ENCODE data around the gene RAPGEF1. TPM values are rescaled to one million over a fixed set of nuclear protein-coding genes. Genes with fewer than 3 reads are reported as not detected.

The RAPGEF1 gene
- total and polyA plus RNA-seq, 2 of the 13 experiments (the other 11 are each of a cell fraction or from before 2014, with no cell fraction given): 21.2 to 38.9 TPM

DNA sequence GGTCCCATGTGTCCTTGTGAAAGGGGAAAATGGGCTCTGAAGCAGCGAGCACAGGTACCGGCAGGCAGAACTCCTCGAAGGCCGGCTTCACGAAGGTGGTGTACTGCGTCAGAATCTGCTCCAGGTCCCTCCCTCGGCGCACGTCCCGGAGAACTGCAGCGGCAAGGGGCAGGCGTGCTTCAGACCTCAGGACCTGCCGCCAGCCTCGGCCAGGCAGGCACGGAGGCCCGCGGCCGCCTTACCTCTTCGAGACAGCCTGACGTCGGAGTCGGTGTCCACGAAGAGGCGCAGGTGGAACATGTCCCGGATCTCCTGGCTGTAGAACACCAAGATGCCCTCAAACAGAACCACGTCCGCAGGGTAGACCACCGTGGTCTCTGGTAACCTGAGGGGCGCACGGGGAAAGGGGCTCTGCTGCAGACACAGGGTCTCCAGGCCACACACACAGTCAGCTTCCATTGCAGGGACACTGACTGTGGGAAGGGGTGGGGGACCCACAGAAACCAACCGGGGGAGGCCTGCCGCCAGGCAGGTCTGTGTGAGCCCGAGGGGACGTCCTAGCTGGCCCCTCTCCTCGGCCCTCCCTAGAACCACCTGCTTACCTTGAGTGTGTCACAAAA is 210.9 kb downstream of the RAPGEF1 start:
- ATAC-seq: no peak
- peaks cover 11% of the 10 kb centered on the region for H3K4me1 ChIP-seq (ENCODE audit: insufficient read depth, low read length)
- WGBS (ENCODE audit: low lambda C conversion rate): 98% methylated on average over 31 of the region's 35 CpGs
- no peak overlapping the region for H2AFZ ChIP-seq (ENCODE audit: low read length)
- peaks cover 6% of the 10 kb centered on the region for H3K79me2 ChIP-seq (ENCODE audit: insufficient read depth, low read length)
- no peak overlapping the region for H3K9ac ChIP-seq (ENCODE audit: insufficient read depth, low read depth, low read length)
- FAIRE-seq: no peak
- H3K36me3 ChIP-seq (replicated peaks in 1 of 2; ENCODE audit: control insufficient read depth in 1 of 2, insufficient read depth in 2 of 2, low read length in 2 of 2): peaks cover 9 to 30% of the 10 kb centered on the region in 2 experiments; a peak in 4 of 5 replicates
- no peaks in the 10 kb centered on the region for H4K20me1 ChIP-seq (ENCODE audit: insufficient read depth, low read length)
- BruUV-seq (replicated peaks): no TSS peak
- peaks cover 0 to 4% of the 10 kb centered on the region in 2 experiments; a peak in 1 of 5 replicates for H3K27me3 ChIP-seq (ENCODE audit: control insufficient read depth in 1 of 2, insufficient read depth in 2 of 2, low read length in 2 of 2)
- no peaks in the 10 kb centered on the region for H3K9me3 ChIP-seq (ENCODE audit: low read length)
- H3K4me3 ChIP-seq (replicated peaks in 1 of 3; ENCODE audit: insufficient read depth in 1 of 3, low read depth in 2 of 3, low read length in 3 of 3): peak overlapping the region in 1 of 3 experiments; percentile 78; a peak in 1 of 6 replicates
- intact Hi-C loops (cut with micrococcal nuclease; ENCODE audit: unreplicated experiment) (no loop called here), in situ Hi-C loops (cut with HindIII; ENCODE audit: extremely low pct_ligation_motif_present, low pct_unique_long_range_greater_than_20kb) (no loop called here)
- TF ChIP-seq NR2F2 (IDR thresholded peaks at IDR 0.05; ENCODE audit: borderline replicate concordance, low read depth) (no peak), HHEX (CRISPR knock-in tag; IDR thresholded peaks at IDR 0.05) (no peak), ZNF350 (CRISPR knock-in tag; IDR thresholded peaks at IDR 0.05; ENCODE audit: borderline replicate concordance, low read depth) (no peak), ETV5 (CRISPR knock-in tag; IDR thresholded peaks at IDR 0.05; ENCODE audit: borderline replicate concordance) (no peak), ZSCAN29 (CRISPR knock-in tag; conservative IDR thresholded peaks at IDR 0.05) (no peak), NFATC3 (CRISPR knock-in tag; IDR thresholded peaks at IDR 0.05) (no peak), ZNF563 (CRISPR knock-in tag; IDR thresholded peaks at IDR 0.05) (no peak), MLLT10 (CRISPR knock-in tag; IDR thresholded peaks at IDR 0.05) (no peak), GZF1 (CRISPR knock-in tag; IDR thresholded peaks at IDR 0.05) (no peak), ARNT (IDR thresholded peaks at IDR 0.05) (no peak), RCOR2 (CRISPR knock-in tag; IDR thresholded peaks at IDR 0.05) (no peak)
- TF ChIP-seq, protein P1, sequence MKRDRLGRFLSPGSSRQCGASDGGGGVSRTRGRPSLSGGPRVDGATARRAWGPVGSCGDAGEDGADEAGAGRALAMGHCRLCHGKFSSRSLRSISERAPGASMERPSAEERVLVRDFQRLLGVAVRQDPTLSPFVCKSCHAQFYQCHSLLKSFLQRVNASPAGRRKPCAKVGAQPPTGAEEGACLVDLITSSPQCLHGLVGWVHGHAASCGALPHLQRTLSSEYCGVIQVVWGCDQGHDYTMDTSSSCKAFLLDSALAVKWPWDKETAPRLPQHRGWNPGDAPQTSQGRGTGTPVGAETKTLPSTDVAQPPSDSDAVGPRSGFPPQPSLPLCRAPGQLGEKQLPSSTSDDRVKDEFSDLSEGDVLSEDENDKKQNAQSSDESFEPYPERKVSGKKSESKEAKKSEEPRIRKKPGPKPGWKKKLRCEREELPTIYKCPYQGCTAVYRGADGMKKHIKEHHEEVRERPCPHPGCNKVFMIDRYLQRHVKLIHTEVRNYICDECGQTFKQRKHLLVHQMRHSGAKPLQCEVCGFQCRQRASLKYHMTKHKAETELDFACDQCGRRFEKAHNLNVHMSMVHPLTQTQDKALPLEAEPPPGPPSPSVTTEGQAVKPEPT (CRISPR knock-in tag; IDR thresholded peaks at IDR 0.05; ENCODE audit: low read depth): no peak
- TF ChIP-seq, protein P2, sequence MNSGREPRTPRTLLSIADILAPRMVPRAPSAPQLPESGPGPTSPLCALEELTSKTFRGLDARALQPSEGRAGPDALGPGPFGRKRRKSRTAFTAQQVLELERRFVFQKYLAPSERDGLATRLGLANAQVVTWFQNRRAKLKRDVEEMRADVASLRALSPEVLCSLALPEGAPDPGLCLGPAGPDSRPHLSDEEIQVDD (CRISPR knock-in tag; IDR thresholded peaks at IDR 0.05; ENCODE audit: borderline replicate concordance): no peak
- TF ChIP-seq, protein P3, sequence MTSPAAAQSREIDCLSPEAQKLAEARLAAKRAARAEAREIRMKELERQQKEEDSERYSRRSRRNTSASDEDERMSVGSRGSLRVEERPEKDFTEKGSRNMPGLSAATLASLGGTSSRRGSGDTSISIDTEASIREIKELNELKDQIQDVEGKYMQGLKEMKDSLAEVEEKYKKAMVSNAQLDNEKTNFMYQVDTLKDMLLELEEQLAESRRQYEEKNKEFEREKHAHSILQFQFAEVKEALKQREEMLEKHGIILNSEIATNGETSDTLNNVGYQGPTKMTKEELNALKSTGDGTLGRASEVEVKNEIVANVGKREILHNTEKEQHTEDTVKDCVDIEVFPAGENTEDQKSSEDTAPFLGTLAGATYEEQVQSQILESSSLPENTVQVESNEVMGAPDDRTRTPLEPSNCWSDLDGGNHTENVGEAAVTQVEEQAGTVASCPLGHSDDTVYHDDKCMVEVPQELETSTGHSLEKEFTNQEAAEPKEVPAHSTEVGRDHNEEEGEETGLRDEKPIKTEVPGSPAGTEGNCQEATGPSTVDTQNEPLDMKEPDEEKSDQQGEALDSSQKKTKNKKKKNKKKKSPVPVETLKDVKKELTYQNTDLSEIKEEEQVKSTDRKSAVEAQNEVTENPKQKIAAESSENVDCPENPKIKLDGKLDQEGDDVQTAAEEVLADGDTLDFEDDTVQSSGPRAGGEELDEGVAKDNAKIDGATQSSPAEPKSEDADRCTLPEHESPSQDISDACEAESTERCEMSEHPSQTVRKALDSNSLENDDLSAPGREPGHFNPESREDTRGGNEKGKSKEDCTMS (CRISPR knock-in tag; conservative IDR thresholded peaks at IDR 0.05): no peak
- TF ChIP-seq, protein P4, sequence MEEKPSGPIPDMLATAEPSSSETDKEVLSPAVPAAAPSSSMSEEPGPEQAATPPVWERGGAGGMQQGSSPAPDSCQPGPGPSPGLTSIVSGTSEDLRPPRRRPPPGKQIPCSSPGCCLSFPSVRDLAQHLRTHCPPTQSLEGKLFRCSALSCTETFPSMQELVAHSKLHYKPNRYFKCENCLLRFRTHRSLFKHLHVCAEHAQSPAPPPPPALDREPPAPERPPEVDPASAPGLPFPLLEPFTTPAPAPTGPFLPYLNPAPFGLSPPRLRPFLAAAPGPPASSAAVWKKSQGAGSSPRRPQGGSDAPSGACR (CRISPR knock-in tag; IDR thresholded peaks at IDR 0.05): no peak
- TF ChIP-seq, protein P5, sequence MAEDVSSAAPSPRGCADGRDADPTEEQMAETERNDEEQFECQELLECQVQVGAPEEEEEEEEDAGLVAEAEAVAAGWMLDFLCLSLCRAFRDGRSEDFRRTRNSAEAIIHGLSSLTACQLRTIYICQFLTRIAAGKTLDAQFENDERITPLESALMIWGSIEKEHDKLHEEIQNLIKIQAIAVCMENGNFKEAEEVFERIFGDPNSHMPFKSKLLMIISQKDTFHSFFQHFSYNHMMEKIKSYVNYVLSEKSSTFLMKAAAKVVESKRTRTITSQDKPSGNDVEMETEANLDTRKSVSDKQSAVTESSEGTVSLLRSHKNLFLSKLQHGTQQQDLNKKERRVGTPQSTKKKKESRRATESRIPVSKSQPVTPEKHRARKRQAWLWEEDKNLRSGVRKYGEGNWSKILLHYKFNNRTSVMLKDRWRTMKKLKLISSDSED (CRISPR knock-in tag; IDR thresholded peaks at IDR 0.05): no peak
- DNase-seq (ENCODE audit: low spot score): no peak
- H3K4me2 ChIP-seq (ENCODE audit: low read depth, low read length): no peak overlapping the region
- CTCF ChIA-PET (ENCODE audit: low intra/inter-chr PET ratio, low total read pairs): no interaction called here
- POLR2A ChIA-PET: no interaction called here
- no peak overlapping the region for H3K27ac ChIP-seq (ENCODE audit: extremely low read length, insufficient read depth, low read length)
